Measurements from ENCODE around the gene TRAP1.

GRCh38 chr16:3716831-3717234 lies 491 bp downstream of the TRAP1 start:
- no peak for TF ChIP-seq CTCF (IDR thresholded peaks at IDR 0.05; ENCODE audit: low read depth, low read length)
- TF ChIP-seq EZH2phosphoT487 (IDR thresholded peaks at IDR 0.05; ENCODE audit: low read depth): no peak
